SIG-M5 treated with dmso at 0.1 percent for 504 hours (cell line): Measurements from ENCODE around the gene TTLL3.

Experiments
- DNase-seq: peaks from one replicate; lab custom pipeline; 2025; ENCODE audit not compliant: unreplicated experiment; lab: John Stamatoyannopoulos, UW

Gene TTLL3

DNA sequence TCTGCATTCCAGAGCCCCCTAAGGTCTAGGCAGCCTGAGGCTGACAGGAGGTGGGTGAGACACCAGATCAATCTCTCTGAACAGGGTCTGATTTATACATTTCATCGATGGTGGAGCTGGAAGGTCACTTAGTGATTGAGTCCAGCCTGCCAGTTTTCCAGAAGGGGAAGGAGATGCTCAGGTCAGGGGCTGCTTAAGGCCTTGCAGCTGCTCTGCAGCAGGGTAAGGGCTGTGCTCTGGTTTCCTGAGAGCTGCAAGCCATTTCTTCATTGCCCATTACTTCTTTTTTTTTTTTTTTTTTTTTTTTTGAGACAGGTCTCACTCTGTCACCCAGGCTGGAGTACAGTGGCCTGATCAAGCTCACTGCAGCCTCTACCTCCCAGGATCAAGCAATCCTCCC, 28.5 kb upstream of the TTLL3 start:
- DNase-seq = peak; percentile 14

GRCh38 chr3:9781978-9782603, 28.0 kb upstream of the TTLL3 start:
- no peak for DNase-seq

GRCh38 chr3:9782770-9783169, 27.3 kb upstream of the TTLL3 start:
- DNase-seq = peak; percentile 33

DNA sequence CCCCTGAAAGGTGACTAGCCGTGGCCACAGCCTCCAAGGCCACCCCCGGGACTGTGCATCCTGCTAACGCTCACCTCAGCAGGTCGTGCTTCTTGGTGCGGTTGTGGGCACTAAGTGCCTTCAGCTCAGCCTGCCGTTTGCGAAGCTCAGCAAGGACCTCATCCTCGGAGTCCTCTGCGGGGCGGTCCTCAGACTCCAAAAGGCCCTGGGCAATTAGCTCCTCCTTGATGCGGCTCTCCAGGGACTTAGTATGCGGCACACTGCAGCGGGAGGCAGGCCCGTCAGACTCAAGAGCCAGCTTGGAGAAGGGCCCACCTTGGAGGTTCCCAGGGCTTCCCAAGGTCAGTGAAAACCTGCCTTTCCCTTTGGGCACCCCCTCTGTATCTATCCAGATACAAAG, 26.1 kb upstream of the TTLL3 start:
- no peak for DNase-seq

- DNase-seq = no peak
Observed at GRCh38 chr3:9784965-9785364, 25.1 kb upstream of the TTLL3 start.

DNA sequence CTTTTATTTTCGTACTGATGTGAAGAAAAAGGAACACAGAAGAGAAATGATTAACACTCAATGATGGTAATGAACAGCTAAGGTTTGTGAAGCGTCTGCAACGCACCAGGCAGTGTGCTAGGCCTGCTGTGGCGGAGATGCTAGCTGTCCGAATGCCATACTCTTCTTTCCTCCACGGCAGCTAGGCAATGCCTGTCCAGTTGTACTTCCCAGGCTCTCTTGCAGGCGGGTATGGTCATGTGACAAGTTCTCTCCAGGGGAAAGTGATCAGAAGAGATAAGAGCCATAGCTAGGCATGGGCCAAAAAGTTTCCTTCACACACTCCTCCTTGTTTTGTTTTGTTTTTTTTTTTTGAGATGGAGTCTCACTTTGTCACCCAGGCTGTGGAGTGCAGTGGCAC, 24.5 kb upstream of the TTLL3 start:
- no peak for DNase-seq

- no peak for DNase-seq
Observed at GRCh38 chr3:9786209-9786739, 23.8 kb upstream of the TTLL3 start.

GRCh38 chr3:9786825-9787669, 23.0 kb upstream of the TTLL3 start:
- DNase-seq = no peak

- DNase-seq = no peak
Observed at GRCh38 chr3:9787714-9788113, 22.3 kb upstream of the TTLL3 start.

GRCh38 chr3:9791127-9791526, 18.9 kb upstream of the TTLL3 start:
- no peak for DNase-seq

GRCh38 chr3:9791790-9792404, 18.2 kb upstream of the TTLL3 start:
- no peak for DNase-seq

GRCh38 chr3:9792405-9793160, 17.5 kb upstream of the TTLL3 start, which contains the start of the genes ARPC4 and TADA3:
Gene ARPC4 (plus strand): TSS chr3:9793082. CDS start chr3:9793122, 40 bp downstream.
Gene TADA3 (minus strand): TSS chr3:9792473. CDS start chr3:9791466, 1,007 bp downstream.
- peak; percentile 98 for DNase-seq

DNA sequence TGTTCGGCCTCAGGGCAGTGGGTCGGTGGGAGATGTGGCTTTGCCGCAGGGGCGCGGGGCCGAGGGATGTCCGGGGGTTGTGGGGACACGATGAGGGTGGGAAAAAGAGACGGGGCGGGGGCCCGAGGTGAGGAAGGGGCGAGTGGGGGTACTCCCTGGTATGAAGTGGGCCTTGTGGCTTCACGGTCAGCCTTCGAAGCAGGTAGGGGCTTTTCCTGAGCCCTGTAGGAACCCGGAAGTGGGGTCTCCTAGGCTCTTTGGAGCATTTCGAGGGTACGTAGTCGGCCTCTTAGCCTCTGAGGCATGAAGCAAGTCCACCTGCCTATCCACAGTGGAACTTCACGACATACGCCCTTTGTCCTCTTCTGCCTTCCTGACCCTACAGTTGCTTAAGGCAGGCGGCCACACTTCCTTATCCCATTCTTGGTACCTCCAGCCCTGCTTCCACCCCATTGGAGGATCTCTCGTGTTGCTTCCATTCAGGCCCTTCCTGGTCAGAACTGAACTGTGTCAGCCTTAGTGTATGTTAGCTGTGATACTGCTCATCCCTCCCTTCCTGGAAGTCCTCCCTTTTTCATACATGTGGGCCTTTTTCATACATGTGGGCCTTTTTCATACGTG, 16.8 kb upstream of the TTLL3 start:
- DNase-seq = peak; percentile 63

DNA sequence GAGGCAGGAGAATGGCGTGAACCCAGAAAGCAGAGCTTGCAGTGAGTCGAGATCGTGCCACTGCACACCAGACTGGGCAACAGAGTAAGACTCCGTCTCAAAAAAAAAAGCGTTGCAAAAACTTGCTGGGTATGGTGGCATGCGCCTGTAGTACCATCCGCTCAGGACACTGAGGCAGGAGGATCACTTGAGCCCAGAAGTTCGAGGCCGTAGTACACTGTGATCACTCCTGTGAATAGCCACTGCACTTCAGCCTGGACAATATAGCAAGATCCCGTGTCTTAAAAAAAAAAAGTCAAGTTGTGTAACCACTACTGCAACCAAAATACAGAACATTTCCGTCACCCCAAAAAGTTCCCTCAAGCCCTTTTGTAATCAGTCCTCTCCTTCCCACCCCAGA, 15.7 kb upstream of the TTLL3 start:
- no peak for DNase-seq

DNA sequence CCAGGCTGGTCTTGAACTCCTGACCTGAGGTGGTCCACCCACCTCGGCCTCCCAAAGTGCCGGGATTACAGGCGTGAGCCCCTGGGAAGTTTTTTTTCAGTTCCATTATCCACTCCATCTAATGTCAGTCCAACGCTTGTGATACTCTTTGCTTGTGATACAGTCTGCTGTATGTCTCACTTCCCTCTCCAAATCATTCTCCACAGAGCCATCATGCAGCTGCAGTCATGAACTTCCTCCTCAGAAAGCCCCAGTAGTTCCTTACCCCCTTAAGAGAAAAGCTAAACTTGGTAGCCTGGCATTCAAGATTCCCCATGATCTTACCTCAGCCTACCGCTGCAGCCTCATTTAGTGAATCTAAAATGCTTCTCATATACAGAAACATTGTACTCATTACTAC, 14.9 kb upstream of the TTLL3 start:
- DNase-seq = peak; percentile 74

DNA sequence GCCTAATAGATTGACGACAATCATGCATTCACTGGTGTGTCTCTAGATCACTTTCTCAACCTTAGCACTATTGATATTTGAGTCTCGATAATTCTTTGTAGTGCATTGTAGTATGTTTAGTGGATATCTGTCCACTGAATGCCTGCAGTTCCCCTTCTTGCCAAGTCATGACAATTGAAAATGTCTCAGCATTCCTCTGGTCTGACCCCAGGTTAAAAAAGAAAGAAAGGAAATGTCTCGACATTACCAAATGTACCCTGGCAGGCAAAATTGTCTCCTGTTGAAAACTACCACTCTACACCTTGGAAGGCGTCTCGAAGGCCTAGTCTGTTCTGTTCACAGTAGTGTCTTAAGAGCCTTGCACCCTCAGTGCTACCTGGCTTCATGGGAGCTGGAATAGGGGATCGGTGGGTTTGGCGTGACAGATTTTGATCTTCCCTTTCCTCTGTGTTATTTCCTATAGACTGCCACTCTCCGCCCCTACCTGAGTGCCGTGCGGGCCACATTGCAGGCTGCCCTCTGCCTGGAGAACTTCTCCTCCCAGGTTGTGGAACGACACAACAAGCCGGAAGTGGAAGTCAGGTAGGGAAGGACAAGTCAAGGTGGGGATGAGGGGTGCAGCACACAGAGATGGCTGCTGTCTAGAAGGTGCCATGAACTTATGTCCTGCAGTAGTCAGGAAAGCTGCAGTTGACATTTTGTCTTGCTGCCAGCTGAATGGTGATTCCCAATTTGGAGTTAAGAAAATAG, 12.7 kb upstream of the TTLL3 start:
- no peak for DNase-seq

DNA sequence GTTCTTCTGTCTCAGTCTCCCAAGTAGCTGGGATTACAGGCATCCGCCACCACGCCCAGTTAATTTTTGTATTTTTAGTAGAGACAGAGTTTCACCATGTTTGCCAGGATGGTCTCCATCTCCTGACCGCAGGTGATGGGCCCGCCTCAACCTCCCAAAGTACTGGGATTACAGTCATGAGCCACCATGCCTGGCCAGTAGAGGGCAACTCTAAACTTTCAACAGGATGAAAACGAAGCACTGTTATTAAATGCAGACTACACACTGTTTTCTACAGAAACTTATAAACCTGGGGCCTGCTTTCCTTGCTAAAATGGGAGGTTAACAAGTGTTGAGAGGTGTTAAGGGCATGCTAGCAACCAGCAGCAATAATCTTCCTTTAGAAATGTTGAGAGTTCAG, 9.5 kb upstream of the TTLL3 start:
- no peak for DNase-seq

- DNase-seq = no peak
Observed at GRCh38 chr3:9803494-9803893, 6.6 kb upstream of the TTLL3 start.

DNA sequence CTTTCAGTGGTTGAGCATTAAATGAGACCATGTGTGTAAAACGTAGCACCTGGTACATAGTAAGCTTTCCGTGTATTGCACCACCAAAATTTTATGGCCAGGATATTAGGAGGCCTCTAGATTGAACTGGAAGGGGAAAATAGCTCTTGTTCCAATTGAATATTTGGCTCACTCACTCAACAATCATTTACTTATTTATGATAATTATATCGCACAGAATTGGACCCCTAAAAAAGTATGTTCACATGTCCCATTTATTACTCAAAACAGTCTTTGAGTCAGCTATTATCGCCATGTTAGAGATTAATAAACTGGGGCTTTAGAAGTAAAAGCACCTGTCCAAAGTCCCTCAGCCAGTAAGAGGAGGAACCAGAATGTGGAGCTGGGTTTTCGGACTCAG, 5.1 kb upstream of the TTLL3 start:
- DNase-seq = no peak

DNA sequence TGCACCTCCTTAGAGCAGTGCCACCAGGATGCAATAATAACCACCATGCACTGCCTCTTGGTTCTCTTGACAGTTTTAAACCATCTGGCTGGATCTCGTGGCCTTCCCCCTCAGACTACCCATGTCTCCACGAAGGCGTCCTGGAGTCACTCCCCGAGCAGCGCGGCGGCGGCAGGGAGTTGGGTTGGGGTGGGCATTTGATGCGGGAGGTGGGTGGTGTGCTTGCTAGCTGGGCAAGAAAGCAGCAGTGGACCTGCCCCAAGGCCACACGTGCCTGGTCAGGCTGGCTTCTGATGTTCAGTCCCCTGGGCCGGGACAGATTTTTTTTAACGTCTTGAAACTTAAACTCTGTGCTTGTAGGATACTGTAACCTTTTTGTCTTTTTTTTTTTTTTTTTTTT, 3.9 kb upstream of the TTLL3 start:
- DNase-seq = no peak
